HG02678 (cell line): Measurements from ENCODE around the gene RACK1.
"Not testable (repeated sequence)": the region's sequence is repeated elsewhere in the genome, so short reads cannot be mapped to it uniquely, and the experiment has no call there.

Source experiments
- ATAC-seq: cut with Tn5 transposase; IDR thresholded peaks from one replicate; pipeline ENCODE4 v1.9.1; 2021; ENCODE audit warnings: mild to moderate bottlenecking, moderate library complexity; ENCODE audit not compliant: unreplicated experiment

RACK1 gene

DNA sequence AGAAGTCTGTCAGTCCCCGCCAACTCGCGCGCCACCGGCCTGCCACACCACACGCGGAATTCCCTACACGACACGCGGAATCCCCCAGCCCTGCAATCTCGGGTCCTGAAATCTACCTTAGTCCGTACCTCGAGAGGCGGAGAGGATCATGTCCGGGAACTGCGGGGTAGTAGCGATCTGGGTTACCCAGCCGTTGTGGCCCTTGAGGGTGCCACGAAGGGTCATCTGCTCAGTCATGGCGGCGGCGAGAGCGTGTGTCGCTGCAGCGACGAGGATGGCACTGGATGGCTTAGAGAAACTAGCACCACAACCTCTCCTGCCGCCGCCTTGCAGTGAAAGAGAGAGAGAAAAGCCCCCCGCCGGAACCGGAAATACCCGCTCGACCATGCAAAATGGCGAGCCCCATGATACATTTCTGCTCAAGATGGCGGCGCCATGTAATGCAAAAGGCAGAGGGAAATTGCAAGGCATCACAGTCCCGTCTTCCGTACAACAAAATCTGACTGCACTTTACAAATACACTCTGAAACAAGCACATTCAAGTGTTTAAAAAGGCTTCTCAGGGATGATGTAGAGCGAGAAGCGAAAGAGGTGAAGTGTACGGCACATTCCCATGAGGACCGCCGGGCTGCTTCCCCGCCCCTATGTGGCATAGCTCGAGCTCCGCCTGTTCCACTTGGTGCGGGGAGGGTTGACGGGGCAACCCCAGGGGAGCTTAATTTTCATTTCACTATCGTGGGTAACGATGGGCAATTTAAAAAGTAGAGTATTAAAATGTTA is at the start of gene RACK1:
TSS of gene RACK1 (minus strand) at position 343 of the 780 bp plus-strand sequence. CDS start at position 237, 106 bp downstream.
- ATAC-seq = peak; percentile 61

DNA sequence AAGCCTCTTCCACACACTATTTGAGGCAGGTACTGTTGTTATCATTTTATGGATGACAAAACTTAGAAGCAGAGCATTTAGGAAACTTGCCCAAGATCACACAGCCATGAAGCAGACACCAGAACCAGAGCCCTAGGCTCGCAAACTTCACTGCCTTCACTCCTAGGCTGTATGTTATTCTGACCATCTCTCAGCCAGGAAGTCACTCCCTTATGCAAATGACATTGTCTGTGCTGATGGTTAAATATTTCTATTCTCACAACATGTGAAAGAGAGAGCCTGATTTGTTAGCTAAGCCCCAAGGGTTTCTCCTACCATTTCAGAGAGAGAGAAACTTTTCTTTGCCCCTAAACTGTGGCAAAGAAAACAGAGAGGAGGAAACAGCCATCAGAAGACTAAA is 43.6 kb upstream of the RACK1 start:
- peak; percentile 70 for ATAC-seq

DNA sequence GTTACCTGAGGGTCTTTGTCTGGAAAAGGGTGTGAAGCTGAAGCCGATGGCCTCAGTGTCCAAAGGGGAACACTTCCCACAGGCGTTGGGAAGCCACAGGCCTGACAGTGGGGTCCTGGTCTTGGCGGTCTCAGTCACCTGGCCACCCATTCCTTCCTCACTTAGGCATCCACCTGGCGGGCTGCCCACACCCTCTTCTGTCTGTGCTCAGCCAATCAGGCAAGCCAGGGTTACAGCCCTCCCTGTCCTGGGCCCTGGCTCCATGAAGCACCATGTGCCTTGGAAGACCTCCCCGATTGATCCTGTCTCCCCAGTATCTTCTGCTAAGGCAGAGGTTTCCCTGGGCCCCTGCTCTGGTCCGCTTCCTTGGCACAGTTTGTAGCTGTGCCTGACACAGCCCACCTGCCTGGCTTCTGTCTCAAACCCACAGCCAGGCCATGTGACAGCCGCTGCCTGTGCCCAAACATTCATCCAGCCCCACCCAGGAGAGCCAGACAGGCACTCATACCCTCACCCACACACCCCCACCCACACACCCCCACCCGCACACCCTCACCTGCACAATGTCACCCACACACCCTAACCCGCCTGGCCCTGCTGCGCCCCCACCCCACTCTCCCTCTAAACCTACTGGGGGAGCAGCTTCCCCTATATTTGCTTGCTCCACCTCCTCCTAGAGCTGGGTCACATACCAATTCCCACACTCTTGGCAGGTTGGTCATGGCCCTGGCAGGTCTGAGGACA is 42.4 kb upstream of the RACK1 start:
- not testable (repeated sequence) for ATAC-seq

DNA sequence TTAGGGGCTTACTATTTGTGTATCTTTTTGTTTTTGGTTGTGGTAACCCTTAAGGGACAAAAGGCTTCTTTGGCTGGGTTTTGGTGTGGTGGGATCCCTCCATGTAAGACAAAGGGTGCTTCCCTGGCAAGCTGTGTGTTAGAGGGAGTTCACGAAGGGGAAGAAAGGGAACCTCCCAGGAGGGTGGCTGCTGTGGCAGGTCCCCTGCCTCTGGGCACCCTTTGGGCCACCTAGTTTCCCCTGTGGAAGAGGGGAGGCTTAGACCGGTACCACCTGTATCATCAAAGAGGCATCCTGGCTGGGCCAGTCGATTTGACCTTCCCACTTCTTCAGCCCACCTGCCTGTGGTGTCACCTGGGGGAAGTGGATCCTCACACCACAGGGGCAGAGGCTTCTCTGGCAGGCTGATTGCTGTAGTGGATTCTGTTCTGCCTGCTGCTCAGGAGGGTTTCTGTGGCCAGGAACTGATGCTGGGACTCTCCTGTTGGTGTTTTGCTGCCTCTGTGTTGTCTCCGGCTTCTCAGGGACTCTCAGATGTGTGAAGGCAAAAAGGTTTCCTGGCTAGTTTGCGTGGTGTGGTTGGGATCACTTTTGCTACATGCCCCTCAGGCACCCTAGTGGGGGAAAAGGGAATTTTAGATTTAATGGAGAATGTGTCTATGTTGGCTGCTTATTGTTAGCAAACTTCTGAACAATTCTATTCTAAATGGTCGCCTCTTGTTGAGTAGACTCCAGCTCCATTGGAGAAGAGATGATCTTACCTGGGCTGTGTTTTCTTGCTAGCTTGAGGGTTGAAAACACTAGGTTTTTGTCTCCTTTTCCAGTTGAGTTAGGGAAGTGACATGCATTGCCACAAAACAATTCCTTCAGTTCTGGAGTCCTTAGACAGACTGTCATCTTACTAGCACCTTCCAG is 40.4 kb upstream of the RACK1 start:
- not testable (repeated sequence) for ATAC-seq

DNA sequence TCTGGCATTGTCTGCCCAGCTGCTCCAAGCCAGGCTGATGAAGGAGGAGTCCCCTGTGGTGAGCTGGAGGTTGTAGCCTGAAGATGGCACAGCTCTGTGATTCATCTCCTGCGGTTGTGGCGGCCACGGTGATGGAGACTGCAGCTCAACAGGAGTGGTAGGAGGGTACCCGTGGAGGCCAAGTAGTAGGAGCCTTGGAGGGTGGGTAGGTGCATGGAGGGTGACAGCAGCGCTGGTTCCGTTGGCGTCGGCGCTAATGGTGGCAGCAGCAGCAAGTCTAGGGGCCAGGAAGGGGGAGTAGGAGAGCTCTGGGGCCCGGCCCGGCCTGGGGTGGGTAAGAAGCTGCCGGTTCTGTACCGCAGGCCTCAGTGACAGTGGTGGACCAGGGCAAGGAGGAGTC is 39.6 kb upstream of the RACK1 start:
- no peak for ATAC-seq

DNA sequence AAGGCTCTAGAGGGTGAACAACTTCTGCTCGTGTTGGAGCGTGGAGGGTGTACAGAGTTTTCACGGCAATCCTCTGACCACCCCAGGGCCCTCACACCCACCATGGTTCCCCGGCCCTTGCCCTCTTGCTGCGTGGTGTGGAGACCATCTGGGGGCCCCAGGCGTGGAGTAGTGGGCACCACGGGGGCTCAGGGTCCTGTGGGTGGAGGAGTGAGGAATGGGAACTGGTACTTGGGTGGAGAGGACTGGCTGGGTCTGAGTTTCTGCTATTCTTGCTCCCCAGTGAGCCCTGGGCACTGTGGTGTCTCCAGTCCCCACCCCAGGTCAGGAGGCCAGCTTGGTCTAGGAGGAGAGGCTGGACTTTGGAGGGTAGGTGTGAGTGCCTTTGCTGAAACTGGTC is 39.2 kb upstream of the RACK1 start:
- ATAC-seq = no peak

DNA sequence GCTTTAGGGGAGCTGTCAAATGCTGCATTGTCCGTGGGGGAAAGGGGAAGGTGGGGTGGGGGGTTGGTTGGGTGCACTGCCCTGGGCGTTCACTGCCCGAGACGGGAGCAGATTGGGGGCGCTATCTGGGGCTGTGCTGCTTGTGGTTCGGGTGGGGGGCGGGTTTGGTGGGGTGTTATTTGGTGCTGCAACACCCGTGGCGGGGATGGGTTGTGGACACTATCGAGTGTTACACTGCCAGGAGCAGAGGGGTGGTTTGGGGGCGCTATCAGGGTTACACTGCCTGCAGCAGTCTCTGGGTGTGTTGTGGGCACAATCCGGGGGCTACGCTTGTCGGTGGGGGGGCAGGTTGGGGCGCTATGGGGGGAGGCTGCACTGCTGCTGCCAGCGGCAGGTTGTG is 38.7 kb upstream of the RACK1 start:
- ATAC-seq = not testable (repeated sequence)

DNA sequence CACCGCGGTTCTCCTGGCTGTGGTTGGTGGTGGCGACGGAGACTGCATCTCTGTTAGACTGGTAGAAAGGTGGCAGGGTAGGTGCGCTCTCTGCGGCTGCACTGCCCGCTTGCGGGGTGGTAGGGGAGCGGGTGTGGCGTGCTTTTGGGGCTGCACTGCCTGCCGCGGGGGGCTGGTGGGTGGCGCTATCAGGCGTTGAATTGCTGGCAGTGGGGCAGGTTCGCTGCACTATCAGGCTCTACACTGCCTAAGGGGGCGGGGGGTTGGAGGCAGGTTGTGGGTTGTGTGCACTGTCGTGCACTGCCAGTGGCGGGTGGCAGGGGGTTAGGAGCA is 38.2 kb upstream of the RACK1 start:
- no peak for ATAC-seq

DNA sequence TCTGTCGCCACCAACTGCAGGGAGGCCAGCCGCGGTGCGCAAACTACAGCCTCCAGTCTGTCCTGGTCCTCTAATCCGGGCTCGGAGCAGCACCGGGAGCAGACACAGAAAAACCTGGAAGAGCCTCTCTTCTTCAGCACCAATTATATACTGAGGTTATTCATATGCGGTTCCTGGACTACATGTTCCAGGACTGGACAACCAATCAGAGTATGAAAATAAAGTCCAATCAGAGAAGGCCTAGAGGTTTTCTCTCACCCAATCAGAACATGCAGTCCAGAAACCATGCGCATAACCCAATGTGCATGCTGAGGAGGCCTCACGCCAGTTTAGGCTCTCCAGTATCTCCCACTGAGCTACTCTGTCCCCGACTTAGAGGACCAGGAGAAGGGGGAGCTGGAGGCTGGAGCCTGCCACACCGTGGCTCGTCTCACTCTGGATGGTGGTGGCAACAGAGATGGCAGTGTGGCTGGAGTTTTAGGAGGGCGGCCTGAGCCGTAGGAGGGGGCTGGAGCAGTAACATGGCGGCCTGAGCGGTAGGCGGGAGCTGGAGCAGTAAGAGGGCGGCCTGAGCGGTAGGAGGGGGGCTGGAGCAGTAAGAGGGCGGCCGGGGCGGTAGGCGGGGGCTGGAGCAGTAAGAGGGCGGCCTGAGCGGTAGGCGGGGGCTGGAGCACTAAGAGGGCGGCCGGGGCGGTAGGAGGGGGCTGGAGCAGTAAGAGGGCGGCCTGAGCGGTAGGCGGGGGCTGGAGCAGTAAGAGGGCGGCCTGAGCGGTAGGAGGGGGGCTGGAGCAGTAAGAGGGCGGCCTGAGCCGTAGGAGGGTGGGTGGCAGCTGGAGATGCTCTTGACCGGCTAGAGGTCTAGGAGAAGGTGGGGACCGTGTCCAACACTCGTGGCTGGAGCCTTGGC is 37.6 kb upstream of the RACK1 start:
- ATAC-seq = no peak

DNA sequence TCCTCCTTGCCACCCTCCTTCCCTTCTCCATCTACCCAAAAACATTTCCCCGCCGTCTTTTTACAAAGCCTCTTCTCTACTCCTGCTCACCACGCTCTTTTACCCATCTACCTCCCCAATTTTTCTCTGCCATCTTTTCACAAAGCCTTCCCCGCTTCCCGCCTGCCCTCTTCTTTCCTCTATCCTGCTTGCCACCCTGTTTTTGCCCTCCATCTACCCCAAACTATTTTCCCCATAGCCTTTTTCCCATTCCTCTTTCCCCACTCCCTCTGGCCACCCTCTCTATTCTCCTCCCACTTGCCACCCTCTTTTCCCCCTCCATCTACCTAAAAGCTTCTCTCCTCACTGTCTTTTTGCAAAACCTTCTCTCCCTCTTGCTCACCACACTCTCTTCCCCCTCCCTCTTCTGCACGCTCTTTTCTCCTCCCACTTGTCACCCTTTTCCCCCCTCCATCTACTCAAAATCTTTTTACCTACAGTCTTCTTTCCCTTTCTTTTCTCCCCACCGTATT is 36.6 kb upstream of the RACK1 start:
- no peak for ATAC-seq

DNA sequence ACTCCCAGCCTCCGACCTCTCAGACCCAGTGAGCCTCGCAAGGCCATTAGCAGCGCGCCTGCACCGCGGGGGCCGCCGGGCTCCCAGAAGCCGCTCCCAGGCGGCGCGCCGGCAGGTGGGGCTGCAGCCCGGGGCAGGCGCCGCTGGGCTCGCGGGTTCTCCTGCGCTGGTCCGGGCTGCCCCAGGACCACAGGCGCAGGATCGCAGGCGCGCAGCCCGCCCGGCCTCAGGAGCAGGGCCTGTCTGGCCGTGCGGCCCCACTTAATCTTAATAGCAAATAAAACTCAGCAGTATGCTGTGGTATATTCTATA is 29.7 kb upstream of the RACK1 start:
- not testable (repeated sequence) for ATAC-seq

DNA sequence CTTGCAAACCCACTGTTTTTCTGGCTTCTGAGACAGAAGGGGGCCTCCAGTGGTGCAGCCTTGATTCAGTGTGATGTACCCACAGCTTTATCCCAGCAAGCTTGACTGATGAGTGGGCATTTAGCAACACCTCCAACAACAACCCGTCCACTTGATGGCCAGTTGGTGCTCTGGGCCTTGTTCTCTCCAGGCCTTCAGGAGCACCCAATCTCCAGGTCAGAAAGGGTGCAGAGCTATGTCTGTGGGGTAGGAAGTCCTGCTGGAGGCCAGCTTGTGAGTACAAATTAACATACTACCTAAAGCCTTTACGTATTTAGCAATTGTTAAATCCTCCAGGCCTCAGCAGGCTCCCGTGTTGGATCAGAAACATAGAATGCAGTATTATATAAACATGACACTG is 27.4 kb upstream of the RACK1 start:
- ATAC-seq = no peak

DNA sequence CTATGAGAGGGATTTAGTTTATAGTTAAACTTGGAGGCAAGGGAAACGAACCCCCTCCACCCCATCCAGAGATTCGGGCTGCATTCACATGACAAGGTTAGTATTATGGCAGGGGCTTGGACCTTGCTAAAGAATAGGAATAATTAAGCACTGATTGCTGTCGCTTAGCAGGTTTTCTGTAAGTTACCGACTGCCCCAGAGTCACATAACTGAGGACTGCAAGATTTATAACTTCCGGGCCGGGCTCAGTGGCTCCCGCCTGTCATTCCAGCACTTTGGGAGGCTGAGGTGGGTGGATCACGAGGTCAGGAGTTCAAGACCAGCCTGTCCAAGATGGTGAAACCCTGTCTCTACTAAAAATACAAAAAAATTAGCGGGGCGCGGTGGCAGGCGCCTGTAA is 24.2 kb upstream of the RACK1 start:
- not testable (repeated sequence) for ATAC-seq

DNA sequence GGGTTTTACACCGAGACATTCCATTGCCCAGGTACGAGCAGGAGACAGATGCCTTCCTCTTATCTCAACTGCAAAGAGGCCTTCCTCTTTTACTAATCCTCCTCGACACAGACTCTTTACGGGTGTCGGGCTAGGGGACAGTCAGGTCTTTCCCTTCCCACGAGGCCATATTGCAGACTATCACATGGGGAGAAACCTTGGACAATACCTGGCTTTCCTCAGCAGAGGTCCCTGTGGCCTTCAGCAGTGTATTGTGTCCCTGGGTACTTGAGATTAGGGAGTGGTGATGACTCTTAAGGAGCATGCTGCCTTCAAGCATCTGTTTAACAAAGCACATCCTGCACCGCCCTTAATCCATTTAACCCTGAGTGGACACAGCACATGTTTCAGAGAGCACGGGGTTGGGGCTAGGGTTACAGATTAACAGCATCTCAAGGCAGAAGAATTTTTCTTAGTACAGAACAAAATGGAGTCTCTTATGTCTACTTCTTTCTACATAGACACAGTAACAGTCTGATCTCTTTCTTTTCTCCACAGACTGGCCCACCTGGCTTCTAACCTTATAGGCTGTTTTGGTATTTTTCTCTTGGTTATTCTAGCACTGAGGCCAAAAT is 23.7 kb upstream of the RACK1 start:
- ATAC-seq = not testable (repeated sequence)

DNA sequence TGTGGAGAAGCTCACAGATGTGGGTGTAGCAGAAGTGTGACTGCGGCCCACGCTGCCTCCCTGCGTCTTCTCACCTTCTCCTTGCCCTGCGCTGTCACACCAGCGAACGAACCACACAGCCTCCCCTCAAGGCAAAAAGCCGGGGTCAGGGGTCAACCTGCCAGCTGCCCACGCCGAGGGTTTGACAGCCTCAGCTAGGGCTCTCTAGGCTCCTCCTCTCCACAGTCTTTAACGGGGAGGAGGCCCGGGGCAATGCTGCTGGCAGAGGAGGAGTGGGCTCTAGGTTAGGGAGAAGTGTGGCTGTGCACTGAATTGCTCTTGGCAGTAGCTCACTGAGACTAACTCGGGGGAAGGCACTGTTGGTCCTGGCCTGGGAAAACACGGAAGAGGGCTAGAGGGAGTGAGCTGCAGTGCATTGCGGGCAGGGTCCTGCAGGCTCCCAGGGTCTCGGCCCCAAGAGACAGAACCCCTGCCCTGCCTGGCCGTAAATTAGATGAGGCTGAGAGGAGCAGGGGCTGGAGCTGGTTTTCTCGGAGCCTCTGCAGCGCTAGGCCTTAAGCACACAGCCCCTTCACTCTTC is 21.5 kb upstream of the RACK1 start:
- ATAC-seq = no peak

DNA sequence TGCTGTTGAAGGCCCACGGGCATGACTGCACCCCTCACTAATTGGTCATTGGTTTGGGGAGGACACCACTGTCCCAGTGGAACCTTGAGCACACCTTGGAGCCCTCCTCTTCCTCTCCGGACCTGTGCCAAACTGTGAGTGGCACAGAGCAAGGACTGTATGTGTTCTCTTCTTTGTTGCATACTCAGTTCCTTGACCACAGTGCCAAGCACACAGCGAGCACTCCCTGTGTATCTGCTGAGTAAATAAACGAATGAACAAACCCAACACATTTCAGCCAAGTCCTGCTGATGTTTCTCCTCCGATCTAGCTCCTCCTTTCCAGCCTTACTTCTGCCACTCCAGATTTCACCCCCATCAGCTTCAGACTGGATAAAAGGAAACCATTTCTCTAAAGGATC is 19.9 kb upstream of the RACK1 start:
- ATAC-seq = no peak

DNA sequence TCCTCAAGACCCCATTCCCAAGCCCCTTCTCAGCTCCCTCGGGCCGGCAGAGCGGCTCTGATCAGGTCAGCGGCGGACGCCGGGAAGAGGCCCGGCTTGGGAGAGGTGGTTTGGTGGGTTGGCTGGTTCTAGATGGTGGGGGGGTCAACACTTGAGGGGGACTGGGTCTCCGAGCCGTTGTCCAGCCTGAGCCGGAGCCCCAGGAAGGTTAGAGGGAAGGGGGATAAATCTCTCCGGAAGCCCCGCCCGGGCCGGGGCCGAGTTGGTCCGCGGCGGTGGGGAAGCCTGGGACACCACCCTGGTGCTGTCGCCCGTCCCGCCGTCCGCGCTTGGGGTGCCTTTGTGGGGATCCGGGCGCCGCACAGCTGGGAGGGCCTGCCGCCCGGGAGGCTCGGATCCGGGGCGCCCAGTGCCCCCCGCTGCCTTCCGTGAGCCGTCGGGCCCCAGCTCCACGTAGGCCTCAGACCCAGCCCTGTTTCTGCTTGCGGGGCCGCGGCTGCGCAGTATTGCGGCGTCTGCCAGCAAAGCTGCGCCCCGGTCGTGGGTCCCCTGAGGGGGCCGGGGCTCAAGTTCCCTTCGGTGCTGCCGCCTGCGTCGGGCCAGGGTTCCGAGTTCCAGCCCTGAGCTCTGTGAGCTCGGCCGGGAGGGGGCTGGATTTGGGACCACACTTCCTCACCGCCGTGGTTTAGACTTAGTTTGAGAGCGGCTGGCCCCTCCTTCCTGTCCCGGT is 17.8 kb upstream of the RACK1 start:
- ATAC-seq = peak; percentile 54

DNA sequence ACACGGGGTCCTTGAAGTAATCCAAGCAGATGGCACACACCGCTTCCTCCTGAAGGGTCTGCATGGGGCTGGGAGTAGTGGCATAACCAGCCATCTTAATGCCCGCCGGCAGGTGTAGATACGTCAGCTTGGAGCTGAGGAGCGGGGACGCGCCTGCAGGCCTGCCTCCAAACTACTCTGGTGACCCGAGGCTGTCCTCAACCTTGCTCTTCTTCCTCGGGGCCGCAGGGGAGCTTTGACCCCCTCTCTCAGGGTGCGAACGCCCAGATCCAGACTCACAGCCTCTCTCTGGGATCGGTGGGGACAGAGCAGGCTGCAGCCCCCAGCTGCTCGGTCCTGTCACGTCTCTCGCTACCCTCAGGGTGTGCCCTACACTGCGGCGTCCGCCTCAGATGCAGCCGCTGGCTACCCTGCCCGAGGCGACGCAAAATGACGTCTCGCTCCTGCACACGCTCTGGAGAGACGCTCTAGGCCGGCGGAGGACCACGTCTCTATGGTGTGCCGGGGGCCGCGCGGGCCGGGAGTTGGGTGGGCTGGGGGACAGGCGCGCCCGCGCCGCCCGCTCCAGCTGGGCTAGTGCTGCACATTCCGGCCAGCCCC is 17.1 kb upstream of the RACK1 start, which contains the start of gene TRIM52:
TSS of gene TRIM52 (minus strand) at position 424 of the 600 bp plus-strand sequence. CDS start at position 94, 330 bp downstream.
- peak; percentile 85 for ATAC-seq
